H1 (cell line): ENCODE measurements around the gene PIMREG. TPM values are rescaled to one million over a fixed set of nuclear protein-coding genes. Genes with fewer than 3 reads are reported as not detected.

ENCODE experiments used
- CTCF ChIA-PET: fragments of 300-600 bp; sonication (Branson Sonifier 250); formaldehyde crosslinking; loops from one replicate; lab custom pipeline; 2021; ENCODE audit not compliant: partially characterized antibody; lab: Charles Lee
- POLR2A ChIA-PET: fragments of 300-600 bp; sonication (Branson Sonifier 250); formaldehyde crosslinking; loops from one replicate; lab custom pipeline; 2021; ENCODE audit warnings: inconsistent platforms; ENCODE audit not compliant: partially characterized antibody; lab: Charles Lee
- DNase-seq, 2 experiments: peaks; one replicate each; pipeline versions ENCODE4 v3.0.0 to v3.0.0-alpha.2; 2010 to 2022; ENCODE audit warnings: low spot score in 2 of 2, low read depth in 1 of 2, mixed read lengths in 1 of 2
- FAIRE-seq: peaks from 2 replicates; lab custom pipeline; 2011; peaks lifted over from hg19 to GRCh38; lab: Jason Lieb, UNC
- H2AFZ ChIP-seq: 2 replicates; pipeline ENCODE4 v1.8.1; 2012; ENCODE audit warnings: low read length, inconsistent platforms
- H2AK5ac ChIP-seq: 2 replicates; pipeline ENCODE4 v1.6.1; 2013; ENCODE audit warnings: low read depth, low read length
- H2BK120ac ChIP-seq: replicated peaks from 2 replicates; pipeline ENCODE3; 2013; ENCODE audit warnings: low read depth, low read length, inconsistent platforms
- H2BK12ac ChIP-seq: 2 replicates; pipeline ENCODE4 v1.6.1; 2013; ENCODE audit warnings: low read depth, low read length
- H2BK15ac ChIP-seq: 2 replicates; pipeline ENCODE4 v1.6.1; 2013; ENCODE audit warnings: low read length
- H2BK20ac ChIP-seq: 2 replicates; pipeline ENCODE4 v1.6.1; 2013; ENCODE audit warnings: low read length
- H2BK5ac ChIP-seq: 2 replicates; pipeline ENCODE4 v1.6.1; 2013; ENCODE audit warnings: low read depth, low read length
- H3K14ac ChIP-seq: 2 replicates; pipeline ENCODE4 v1.6.1; 2013; ENCODE audit warnings: inconsistent platforms; ENCODE audit not compliant: insufficient read length
- H3K18ac ChIP-seq: 2 replicates; pipeline ENCODE4 v1.6.1; 2013; ENCODE audit warnings: low read length; ENCODE audit errors: extremely low read depth
- H3K23ac ChIP-seq: 2 replicates; pipeline ENCODE4 v1.6.1; 2013; ENCODE audit warnings: inconsistent platforms; ENCODE audit not compliant: insufficient read length
- H3K23me2 ChIP-seq: 2 replicates; pipeline ENCODE4 v1.6.1; 2013; ENCODE audit warnings: low read depth, low read length
- H3K27ac ChIP-seq: 2 replicates; pipeline ENCODE4 v1.6.1; 2011; ENCODE audit warnings: low read depth, low read length, inconsistent platforms
- H3K27me3 ChIP-seq, 4 experiments: replicated peaks in 1 of 4; 1 replicate in 1 of 4; 2 replicates in 3 of 4; pipeline versions ENCODE4 v1.6.1 to v1.8.1; 2011 to 2013; ENCODE audit warnings: low read length in 3 of 4, mild to moderate bottlenecking in 3 of 4, inconsistent platforms in 2 of 4, mixed read lengths in 2 of 4, moderate library complexity in 1 of 4; ENCODE audit not compliant: control insufficient read depth in 3 of 4, insufficient read depth in 3 of 4; ENCODE audit errors: extremely low read depth in 1 of 4
- H3K36me3 ChIP-seq, 4 experiments: 2 replicates each; pipeline versions ENCODE4 v1.6.1 to v1.8.1; 2011 to 2013; ENCODE audit warnings: mild to moderate bottlenecking in 4 of 4, low read length in 3 of 4, moderate library complexity in 2 of 4, control low read depth in 1 of 4, inconsistent platforms in 1 of 4; ENCODE audit not compliant: insufficient read depth in 4 of 4, control insufficient read depth in 2 of 4
- H3K4ac ChIP-seq: replicated peaks from 2 replicates; pipeline ENCODE3; 2013; ENCODE audit warnings: low read length, low read depth, mixed read lengths, inconsistent platforms; ENCODE audit not compliant: insufficient read length
- H3K4me1 ChIP-seq, 4 experiments: replicated peaks in 1 of 4; 1 replicate in 1 of 4; 2 replicates in 3 of 4; pipeline versions ENCODE4 v1.6.1 to v1.8.1; 2011 to 2013; ENCODE audit warnings: low read length in 3 of 4, inconsistent platforms in 2 of 4, mixed read lengths in 1 of 4; ENCODE audit not compliant: insufficient read depth in 4 of 4, control insufficient read depth in 3 of 4
- H3K4me2 ChIP-seq, 2 experiments: 2 replicates each; pipeline versions ENCODE4 v1.6.1 to v1.8.1; 2011 to 2013; ENCODE audit warnings: low read depth in 2 of 2, low read length in 2 of 2, control low read depth in 1 of 2, inconsistent platforms in 1 of 2, mild to moderate bottlenecking in 1 of 2; ENCODE audit not compliant: insufficient read depth in 1 of 2
- H3K4me3 ChIP-seq, 4 experiments: fragments of 200-600, 300-600 bp in 1 of 4; sonication (generic), shearing (Covaris generic), sonication (Bioruptor Twin) in 1 of 4; 2 replicates each; pipeline versions ENCODE4 v1.5.1 to v1.8.1; 2011 to 2016; ENCODE audit warnings: low read length in 4 of 4, low read depth in 3 of 4, control low read depth in 2 of 4, inconsistent platforms in 2 of 4, mild to moderate bottlenecking in 2 of 4, mixed read lengths in 1 of 4, moderate library complexity in 1 of 4; ENCODE audit not compliant: insufficient read depth in 2 of 4; ENCODE audit errors: extremely low read depth in 1 of 4
- H3K56ac ChIP-seq: replicated peaks from 2 replicates; pipeline ENCODE3; 2013; ENCODE audit warnings: low read depth, mild to moderate bottlenecking, mixed read lengths, low read length, inconsistent platforms; ENCODE audit not compliant: insufficient read length
- H3K79me1 ChIP-seq: 2 replicates; pipeline ENCODE4 v1.6.1; 2013; ENCODE audit warnings: low read depth, low read length, control low read depth
- H3K79me2 ChIP-seq, 2 experiments: 2 replicates each; pipeline versions ENCODE4 v1.6.1 to v1.8.1; 2012 to 2013; ENCODE audit warnings: low read length in 2 of 2, mild to moderate bottlenecking in 2 of 2, inconsistent platforms in 1 of 2; ENCODE audit not compliant: insufficient read depth in 2 of 2, control insufficient read depth in 1 of 2
- H3K9ac ChIP-seq, 4 experiments: replicated peaks in 1 of 4; 1 replicate in 1 of 4; 2 replicates in 3 of 4; pipeline versions ENCODE4 v1.6.1 to v1.8.1; 2011 to 2013; ENCODE audit warnings: low read depth in 3 of 4, low read length in 3 of 4, control low read depth in 2 of 4, mild to moderate bottlenecking in 2 of 4, moderate library complexity in 2 of 4, inconsistent platforms in 1 of 4; ENCODE audit errors: extremely low read depth in 1 of 4
- H3K9me3 ChIP-seq, 2 experiments: 2 replicates each; pipeline versions ENCODE4 v1.6.1 to v1.8.1; 2012 to 2013; ENCODE audit warnings: mild to moderate bottlenecking in 2 of 2, moderate library complexity in 2 of 2, control low read depth in 1 of 2, inconsistent platforms in 1 of 2, low read depth in 1 of 2, low read length in 1 of 2, mixed read lengths in 1 of 2; ENCODE audit not compliant: insufficient read depth in 2 of 2
- H4K20me1 ChIP-seq, 2 experiments: replicated peaks in 1 of 2; 2 replicates each; pipeline versions ENCODE3 to v1.8.1; 2011 to 2013; ENCODE audit warnings: inconsistent platforms in 2 of 2, low read length in 2 of 2, mild to moderate bottlenecking in 1 of 2; ENCODE audit not compliant: insufficient read depth in 2 of 2, control insufficient read depth in 1 of 2
- H4K5ac ChIP-seq: 2 replicates; pipeline ENCODE4 v1.6.1; 2013; ENCODE audit warnings: low read length, low read depth, mixed read lengths, inconsistent platforms; ENCODE audit not compliant: insufficient read length
- H4K8ac ChIP-seq: 2 replicates; pipeline ENCODE4 v1.8.0; 2013; ENCODE audit warnings: mild to moderate bottlenecking, moderate library complexity, low read length, inconsistent platforms; ENCODE audit not compliant: insufficient read depth; ENCODE audit errors: extremely low read depth
- H4K91ac ChIP-seq: replicated peaks from 2 replicates; pipeline ENCODE3; 2013; ENCODE audit warnings: low read length, mixed read lengths, inconsistent platforms; ENCODE audit not compliant: insufficient read length
- BRCA1 ChIP-seq: IDR thresholded peaks from 2 replicates; pipeline ENCODE4 v1.6.1; 2012; ENCODE audit warnings: low read depth, low read length, improper control_type of control experiment
- CHD1 ChIP-seq: IDR thresholded peaks from 2 replicates; pipeline ENCODE4 v1.6.1; 2012; ENCODE audit warnings: low read depth, low read length, improper control_type of control experiment
- FOSL1 ChIP-seq: IDR thresholded peaks from 2 replicates; pipeline ENCODE4 v1.6.1; 2011; ENCODE audit warnings: mild to moderate bottlenecking, low read depth, low read length, moderate library complexity; ENCODE audit not compliant: insufficient read depth
- JUND ChIP-seq: IDR thresholded peaks from 2 replicates; pipeline ENCODE4 v1.6.1; 2011; ENCODE audit warnings: mild to moderate bottlenecking, improper control_type of control experiment, low read length
- NRF1 ChIP-seq: IDR thresholded peaks from 2 replicates; pipeline ENCODE4 v1.6.1; 2011; ENCODE audit warnings: mild to moderate bottlenecking, low read depth, low read length, improper control_type of control experiment
- POU5F1 ChIP-seq: IDR thresholded peaks from 2 replicates; pipeline ENCODE4 v1.6.1; 2011; ENCODE audit warnings: low read depth, mild to moderate bottlenecking, low read length, moderate library complexity
- RBBP5 ChIP-seq: IDR thresholded peaks from 2 replicates; pipeline ENCODE4 v1.7.1; 2012; ENCODE audit warnings: low read depth, mild to moderate bottlenecking, inconsistent platforms, low read length, moderate library complexity, borderline replicate concordance
- RXRA ChIP-seq: IDR thresholded peaks from 2 replicates; pipeline ENCODE4 v1.6.1; 2011; ENCODE audit warnings: low read depth, mild to moderate bottlenecking, low read length, moderate library complexity; ENCODE audit not compliant: insufficient read depth
- SRF ChIP-seq: IDR thresholded peaks from 2 replicates; pipeline ENCODE4 v1.6.1; 2011; ENCODE audit warnings: mild to moderate bottlenecking, low read depth, low read length, moderate library complexity
- TAF7 ChIP-seq: optimal IDR thresholded peaks from 2 replicates; pipeline ENCODE3; 2011; ENCODE audit warnings: low read depth, mild to moderate bottlenecking, inconsistent platforms, low read length, moderate library complexity, borderline replicate concordance
- WGBS, 2 experiments: shearing (Covaris generic) in 1 of 2; methylation state at CpG; one replicate each; pipeline versions ENCODE4 v1.1.6 to v1.1.7; 2013 to 2015; ENCODE audit warnings: low lambda C conversion rate in 2 of 2, mixed read lengths in 2 of 2, inconsistent platforms in 1 of 2, low coverage in 1 of 2, missing lambda C conversion rate in 1 of 2; ENCODE audit not compliant: insufficient replicate concordance in 2 of 2, insufficient coverage in 1 of 2, insufficient read length in 1 of 2; ENCODE audit errors: extremely low coverage in 1 of 2, missing lambda C conversion rate in 1 of 2; 5-methylcytosine and 5-hydroxymethylcytosine counted together
- polyA plus RNA-seq, 7 experiments: library from polyadenylated mRNA; depleted of rRNA in 3 of 7; stranded (reverse) in 5 of 7; unstranded in 2 of 7; fragments of >200 nt in 5 of 7; fragments of 200-250 nt in 2 of 7; gene quantifications; 1 replicate in 5 of 7; 2 replicates in 1 of 7; 4 replicates in 1 of 7; pipeline versions ENCODE4 v1.2.1 to v1.2.3, GENCODE V29; 2011 to 2013; ENCODE audit warnings: missing spikeins in 2 of 7, mixed read lengths in 2 of 7
- total RNA-seq: library from RNA; stranded (reverse); fragmentation: NEBNext Ultra II Directional; extraction: Animal tissue kit (Norgen Biotek cat#: 25700); gene quantifications from 2 replicates; pipeline ENCODE4 v1.2.1, GENCODE V29; 2021
- TF ChIP-seq, protein P1 (sequence below): IDR thresholded peaks from 2 replicates; pipeline ENCODE4 v1.6.1; 2012; ENCODE audit warnings: low read length, inconsistent platforms
- TF ChIP-seq, protein P2 (sequence below): IDR thresholded peaks from 2 replicates; pipeline ENCODE4 v1.6.1; 2011; ENCODE audit warnings: low read depth, mild to moderate bottlenecking, low read length; ENCODE audit not compliant: insufficient read depth

Gene PIMREG
- total and polyA plus RNA-seq, 2 of the 8 experiments (the other 6 are each of a cell fraction or from before 2014, with no cell fraction given) = 133 to 148 TPM

DNA sequence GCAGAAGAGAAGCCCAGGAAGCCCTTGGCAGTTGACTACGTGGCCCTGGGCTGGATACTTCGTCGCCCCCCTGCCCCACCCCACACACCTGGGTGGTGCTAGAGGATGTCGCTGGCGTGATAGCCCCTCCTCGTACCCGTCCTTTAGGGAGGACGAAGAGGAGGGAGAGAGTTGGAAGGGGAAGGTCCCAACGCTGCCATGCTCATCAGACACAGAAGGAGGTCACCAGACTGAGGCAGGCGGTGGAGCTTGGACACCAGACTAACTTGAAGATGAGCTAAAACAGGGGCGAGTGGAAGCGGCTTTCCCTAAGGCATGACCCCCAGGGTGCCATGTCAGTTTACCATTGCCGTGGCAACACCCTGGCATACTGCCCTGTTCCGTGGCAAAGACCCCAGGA is 20.3 kb upstream of the PIMREG start:
- Histone ChIP-seq H3K4me3 (no peak overlapping the region), H2AFZ (no peak overlapping the region), H3K27me3 (no peaks in the 10 kb centered on the region), H2BK20ac (no peak overlapping the region), H4K5ac (no peak overlapping the region), H3K79me1 (no peaks in the 10 kb centered on the region), H4K91ac (no peak overlapping the region), H3K18ac (no peak overlapping the region), H3K56ac (no peak overlapping the region), H3K27ac (no peak overlapping the region), H3K4me1 (peaks cover 0 to 7% (median 5%) of the 10 kb centered on the region in 4 experiments; a peak in 4 of 7 replicates), H4K8ac (no peak overlapping the region; the same call in 1 of the 2 replicates), H4K20me1 (no peaks in the 10 kb centered on the region), H3K23me2 (no peaks in the 10 kb centered on the region), H3K4ac (no peak overlapping the region), H3K36me3 (no peaks in the 10 kb centered on the region), H3K4me2 (no peak overlapping the region), H2BK15ac (no peak overlapping the region), H3K9me3 (no peaks in the 10 kb centered on the region), H3K14ac (no peak overlapping the region), H2AK5ac (no peak overlapping the region), H2BK5ac (no peak overlapping the region), H3K79me2 (no peaks in the 10 kb centered on the region), H3K23ac (no peak overlapping the region), H2BK120ac (no peak overlapping the region), H3K9ac (no peak overlapping the region), H2BK12ac (no peak overlapping the region)
- CTCF ChIA-PET = interaction anchor here (0.7 to 6.9 kb wide), 12 partner anchors 9 to 831 kb away, joined by 3 to 60 read pairs (median 4); partner anchors contain the start of gene AIPL1
- FAIRE-seq (no peak), DNase-seq (no peak)
- POLR2A ChIA-PET = no interaction called here
- 85% methylated on average over 14 of the region's 14 CpGs; no CpG with 5 or more reads in 1 of the 2 experiments for WGBS, 2 experiments
- no peak for TF ChIP-seq CHD1
- no peak for TF ChIP-seq RXRA
- no peak for TF ChIP-seq TAF7
- TF ChIP-seq, protein P1, sequence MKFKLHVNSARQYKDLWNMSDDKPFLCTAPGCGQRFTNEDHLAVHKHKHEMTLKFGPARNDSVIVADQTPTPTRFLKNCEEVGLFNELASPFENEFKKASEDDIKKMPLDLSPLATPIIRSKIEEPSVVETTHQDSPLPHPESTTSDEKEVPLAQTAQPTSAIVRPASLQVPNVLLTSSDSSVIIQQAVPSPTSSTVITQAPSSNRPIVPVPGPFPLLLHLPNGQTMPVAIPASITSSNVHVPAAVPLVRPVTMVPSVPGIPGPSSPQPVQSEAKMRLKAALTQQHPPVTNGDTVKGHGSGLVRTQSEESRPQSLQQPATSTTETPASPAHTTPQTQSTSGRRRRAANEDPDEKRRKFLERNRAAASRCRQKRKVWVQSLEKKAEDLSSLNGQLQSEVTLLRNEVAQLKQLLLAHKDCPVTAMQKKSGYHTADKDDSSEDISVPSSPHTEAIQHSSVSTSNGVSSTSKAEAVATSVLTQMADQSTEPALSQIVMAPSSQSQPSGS = no peak
- TF ChIP-seq, protein P2, sequence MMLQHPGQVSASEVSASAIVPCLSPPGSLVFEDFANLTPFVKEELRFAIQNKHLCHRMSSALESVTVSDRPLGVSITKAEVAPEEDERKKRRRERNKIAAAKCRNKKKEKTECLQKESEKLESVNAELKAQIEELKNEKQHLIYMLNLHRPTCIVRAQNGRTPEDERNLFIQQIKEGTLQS = no peak
- TF ChIP-seq SRF = no peak
- TF ChIP-seq FOSL1 = no peak
- no peak for TF ChIP-seq BRCA1
- no peak for TF ChIP-seq POU5F1
- TF ChIP-seq JUND = no peak
- TF ChIP-seq NRF1 = no peak
- no peak for TF ChIP-seq RBBP5
